GM12878 (cell line): ENCODE data around the gene USF1. TPM values are rescaled to one million over a fixed set of nuclear protein-coding genes. Genes with fewer than 3 reads are reported as not detected.

Source experiments
- ATAC-seq: fragments of 200-7000 bp; cut with Tn5 transposase; 3 replicates; pipeline ENCODE4 v1.9.1; 2020; ENCODE audit warnings: mild to moderate bottlenecking, moderate library complexity
- BruUV-seq: library from RNA; stranded (reverse); fragments of 400-500 nt; replicated peaks from 2 replicates; lab custom pipeline; 2021; lab: Mats Ljungman, UMichigan
- CTCF ChIA-PET: fragments of 300-600 bp; sonication (Branson Sonifier 250); formaldehyde crosslinking; extraction: SDS; loops from one replicate; lab custom pipeline; 2021; ENCODE audit warnings: inconsistent platforms; lab: Yijun Ruan, JAX
- POLR2A ChIA-PET: fragments of 350-600 bp; formaldehyde crosslinking; extraction: SDS; loops from one replicate; lab custom pipeline; 2021; ENCODE audit warnings: inconsistent platforms; lab: Charles Lee
- RAD21 ChIA-PET: fragments of 300-600 bp; sonication (Branson Sonifier 250); formaldehyde crosslinking; loops from one replicate; lab custom pipeline; 2023; ENCODE audit warnings: antibody characterized with exemption; ENCODE audit not compliant: unreplicated experiment; lab: Charles Lee
- SMC1A ChIA-PET: fragments of 300-600 bp; sonication (Branson Sonifier 250); formaldehyde crosslinking; loops from one replicate; lab custom pipeline; 2023; ENCODE audit not compliant: unreplicated experiment, uncharacterized antibody; lab: Charles Lee
- DNase-seq: peaks from one replicate; pipeline ENCODE4 v3.0.0-alpha.2; 2011; ENCODE audit warnings: low read depth, low spot score
- FAIRE-seq: peaks from 3 replicates; lab custom pipeline; 2011; peaks lifted over from hg19 to GRCh38; lab: Jason Lieb, UNC
- H2AFZ ChIP-seq: 2 replicates; pipeline ENCODE4 v1.6.0; 2011; ENCODE audit warnings: low read depth, low read length, control low read depth; ENCODE audit not compliant: control insufficient read depth
- H3K27ac ChIP-seq: 2 replicates; pipeline ENCODE4 v1.5.1; 2011; ENCODE audit warnings: control low read depth; ENCODE audit not compliant: control insufficient read depth, insufficient read depth
- H3K27me3 ChIP-seq, 2 experiments: replicated peaks in 1 of 2; 2 replicates each; pipeline versions ENCODE4 v1.6.0 to v1.6.1; 2011; ENCODE audit warnings: low read length in 1 of 2; ENCODE audit not compliant: control insufficient read depth in 2 of 2, insufficient read depth in 2 of 2
- H3K36me3 ChIP-seq, 2 experiments: 2 replicates each; pipeline ENCODE4 v1.5.1; 2011; ENCODE audit warnings: low read length in 1 of 2; ENCODE audit not compliant: control insufficient read depth in 2 of 2, insufficient read depth in 2 of 2
- H3K4me1 ChIP-seq: 2 replicates; pipeline ENCODE4 v1.6.1; 2011; ENCODE audit warnings: mild to moderate bottlenecking, low read length, moderate library complexity, mixed read lengths; ENCODE audit not compliant: control insufficient read depth, insufficient read depth
- H3K4me2 ChIP-seq: 2 replicates; pipeline ENCODE4 v1.6.0; 2011; ENCODE audit warnings: control low read depth; ENCODE audit not compliant: control insufficient read depth, insufficient read depth
- H3K4me3 ChIP-seq: fragments of 200-600 bp; sonication (generic); 2 replicates; pipeline ENCODE4 v1.5.1; 2016
- H3K79me2 ChIP-seq: 2 replicates; pipeline ENCODE4 v1.6.0; 2011; ENCODE audit warnings: low read length; ENCODE audit not compliant: control insufficient read depth, insufficient read depth
- H3K9ac ChIP-seq: 2 replicates; pipeline ENCODE4 v1.8.0; 2011; ENCODE audit warnings: low read length, control low read depth, mixed read lengths; ENCODE audit not compliant: control insufficient read depth, insufficient read depth
- H3K9me3 ChIP-seq: replicated peaks from 3 replicates; pipeline ENCODE4 v1.5.1; 2011; ENCODE audit warnings: mild to moderate bottlenecking, low read length; ENCODE audit not compliant: control insufficient read depth, insufficient read depth
- H4K20me1 ChIP-seq: 2 replicates; pipeline ENCODE4 v1.6.0; 2011; ENCODE audit not compliant: control insufficient read depth, insufficient read depth
- BHLHE40 ChIP-seq, 2 experiments: fragments of 450-650 bp in 1 of 2; IDR thresholded peaks; 2 replicates each; pipeline ENCODE4 v1.6.1; 2011 to 2017; ENCODE audit warnings: low read depth in 2 of 2, borderline replicate concordance in 1 of 2, improper control_type of control experiment in 1 of 2, low read length in 1 of 2, mild to moderate bottlenecking in 1 of 2
- CHD4 ChIP-seq: fragments of 200-600 bp; sonication (generic); IDR thresholded peaks from 2 replicates; pipeline ENCODE4 v1.6.1; 2016; ENCODE audit warnings: mild to moderate bottlenecking
- EED ChIP-seq: sonication (generic); IDR thresholded peaks from 2 replicates; pipeline ENCODE4 v1.6.1; 2016; ENCODE audit warnings: antibody characterized with exemption, low read depth
- MLLT1 ChIP-seq: fragments of 450-650 bp; IDR thresholded peaks from 2 replicates; pipeline ENCODE4 v1.6.1; 2016; ENCODE audit warnings: mild to moderate bottlenecking
- PKNOX1 ChIP-seq: fragments of 450-650 bp; IDR thresholded peaks from 2 replicates; pipeline ENCODE4 v1.6.1; 2016; ENCODE audit warnings: mild to moderate bottlenecking
- RAD51 ChIP-seq: fragments of 450-650 bp; IDR thresholded peaks from 2 replicates; pipeline ENCODE4 v1.6.1; 2016; ENCODE audit warnings: moderate library complexity, mild to moderate bottlenecking, inconsistent platforms
- RUNX3 ChIP-seq: IDR thresholded peaks from 2 replicates; pipeline ENCODE4 v1.6.1; 2012; ENCODE audit warnings: low read length, inconsistent platforms
- ZBTB11 ChIP-seq: fragments of 450-650 bp; formaldehyde crosslinking; IDR thresholded peaks from 2 replicates; pipeline ENCODE4 v1.5.0; 2022; ENCODE audit warnings: mild to moderate bottlenecking, missing genetic modification characterization
- ZNF384 ChIP-seq: IDR thresholded peaks from 2 replicates; pipeline ENCODE4 v1.6.1; 2012; ENCODE audit warnings: low read depth, mild to moderate bottlenecking, low read length, improper control_type of control experiment, borderline replicate concordance
- WGBS: methylation state at CpG from one replicate; pipeline ENCODE4 v1.1.6; 2016; ENCODE audit warnings: low lambda C conversion rate; ENCODE audit not compliant: insufficient replicate concordance, insufficient coverage; ENCODE audit errors: missing lambda C conversion rate; 5-methylcytosine and 5-hydroxymethylcytosine counted together
- in situ Hi-C: fragments of 300-500 bp; cut with MboI; formaldehyde crosslinking; loops from 9 replicates; pipeline ENCODE4 v1.14.3; 2018; ENCODE audit warnings: mixed read lengths
- intact Hi-C: fragments of 100-400 bp; cut with micrococcal nuclease; formaldehyde crosslinking; loops from one replicate; pipeline ENCODE4 v1.14.2; 2022; ENCODE audit not compliant: unreplicated experiment
- polyA plus RNA-seq, 11 experiments: library from polyadenylated mRNA; depleted of rRNA in 4 of 11; unstranded in 6 of 11; stranded (reverse) in 5 of 11; fragments of >200 nt; fragmentation: Nextera tagmentation in 4 of 11; fragmentation: Illumina TruSeq in 1 of 11; extraction: Ambion mirVana in 4 of 11; extraction: Trizol in 1 of 11; gene quantifications; 1 replicate in 1 of 11; 2 replicates in 10 of 11; pipeline versions ENCODE4 v1.2.1 to v1.2.3, GENCODE V29; 2011 to 2016; ENCODE audit warnings: inconsistent platforms in 2 of 11, missing spikeins in 2 of 11, low read depth in 1 of 11
- total RNA-seq, 4 experiments: library from RNA; depleted of rRNA in 3 of 4; stranded (reverse); fragments of >200 nt in 3 of 4; fragmentation: Illumina TruSeq in 1 of 4; extraction: Trizol in 1 of 4; gene quantifications; 2 replicates each; pipeline versions ENCODE4 v1.2.1 to v1.2.3, GENCODE V29; 2013 to 2021

The USF1 gene
- total and polyA plus RNA-seq, 10 of the 15 experiments (the other 5 are each of a cell fraction or from before 2014, with no cell fraction given) = 9.4 to 92.1 (median 53.5) TPM

- TF ChIP-seq CHD4 = no peak
- peak; percentile 61 for TF ChIP-seq PKNOX1
- TF ChIP-seq MLLT1 = 0 out of 2 replicates have a peak, but pooled peaks have one; percentile 35
- TF ChIP-seq EED = peak; percentile 48
- TF ChIP-seq, all 136 proteins: peak for 28
These were observed 22.8 kb upstream of the USF1 start (continued) for GRCh38 chr1:161068306-161069234.

- DNase-seq (no peak), FAIRE-seq (no peak), ATAC-seq (no peak)
- Histone ChIP-seq H3K9me3 (no peaks in the 10 kb centered on the region), H3K79me2 (peaks cover 64% of the 10 kb centered on the region), H3K36me3 (peaks cover 0 to 9% of the 10 kb centered on the region in 2 experiments; a peak in 1 of 4 replicates), H2AFZ (no peak overlapping the region), H3K4me2 (peak overlapping the region; percentile 71), H3K4me3 (peak overlapping the region; percentile 74), H3K27ac (peak overlapping the region; percentile 59), H3K4me1 (peaks cover 20% of the 10 kb centered on the region), H4K20me1 (peaks cover 11% of the 10 kb centered on the region; the same call in 1 of the 2 replicates), H3K27me3 (no peaks in the 10 kb centered on the region), H3K9ac (peak overlapping the region; percentile 55; the same call in 1 of the 2 replicates)
- BruUV-seq = no TSS peak
- in situ Hi-C loops = no loop called here
- CTCF ChIA-PET = interaction anchor here (1.9 to 8.6 kb wide), 3 partner anchors 20 to 30 kb away, joined by 6 to 111 read pairs (median 84); partner anchors contain the start of genes KLHDC9 and TSTD1
- intact Hi-C loops = no loop called here
- RAD21 ChIA-PET = interaction anchor here (7.1 kb wide), 1 partner anchor 21 kb away, joined by 107 read pairs; the partner anchor contains the start of gene USF1
- 24% methylated on average over 3 of the region's 3 CpGs for WGBS
- SMC1A ChIA-PET = interaction anchor here (0.9 to 9.0 kb wide), 3 partner anchors 20 to 29 kb away, joined by 3 to 134 read pairs (median 110); partner anchors contain the start of genes KLHDC9 and USF1
- POLR2A ChIA-PET = interaction anchor here (2.3 to 6.8 kb wide), 2 partner anchors 21 to 45 kb away, joined by 7 to 139 read pairs; partner anchors contain the start of genes F11R and USF1
- TF ChIP-seq BHLHE40 (IDR thresholded peaks at IDR 0.05; ENCODE audit: borderline replicate concordance in 1 of 2, low read depth in 2 of 2, low read length in 1 of 2) (peak in 1 of 2 experiments; percentile 28; a peak in 1 of 4 replicates), RUNX3 (0 out of 2 replicates have a peak, but pooled peaks have one; percentile 6), ZNF384 (peak; percentile 50; the same call in 1 of the 2 replicates), RAD51 (0 out of 2 replicates have a peak, but pooled peaks have one; percentile 20), ZBTB11 (no peak)
These were observed 20.9 kb upstream of the USF1 start for GRCh38 chr1:161066694-161067093.
